ENCODE measurements around the gene LTB4R2. TPM values are rescaled to one million over a fixed set of nuclear protein-coding genes. Genes with fewer than 3 reads are reported as not detected.

The LTB4R2 gene
- total RNA-seq, 1 experiment from 2014 or later, result 15.0 TPM

DNA sequence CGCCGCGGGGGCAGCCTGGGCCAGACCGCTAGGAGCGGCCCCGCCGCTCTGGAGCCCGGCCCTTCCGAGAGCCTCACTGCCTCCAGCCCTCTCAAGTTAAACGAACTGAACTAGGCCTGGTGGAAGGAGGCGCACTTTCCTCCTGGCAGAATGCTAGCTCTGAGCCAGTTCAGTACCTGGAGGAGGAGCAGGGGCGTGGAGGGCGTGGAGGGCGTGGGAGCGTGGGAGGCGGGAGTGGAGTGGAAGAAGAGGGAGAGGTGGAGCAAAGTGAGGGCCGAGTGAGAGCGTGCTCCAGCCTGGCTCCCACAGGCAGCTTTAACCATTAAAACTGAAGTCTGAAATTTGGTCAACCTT, 6.6 kb downstream of the LTB4R2 start:
- TF ChIP-seq EZH2 (IDR thresholded peaks at IDR 0.05; ENCODE audit: low read depth), result no peak
- TF ChIP-seq, protein P1, sequence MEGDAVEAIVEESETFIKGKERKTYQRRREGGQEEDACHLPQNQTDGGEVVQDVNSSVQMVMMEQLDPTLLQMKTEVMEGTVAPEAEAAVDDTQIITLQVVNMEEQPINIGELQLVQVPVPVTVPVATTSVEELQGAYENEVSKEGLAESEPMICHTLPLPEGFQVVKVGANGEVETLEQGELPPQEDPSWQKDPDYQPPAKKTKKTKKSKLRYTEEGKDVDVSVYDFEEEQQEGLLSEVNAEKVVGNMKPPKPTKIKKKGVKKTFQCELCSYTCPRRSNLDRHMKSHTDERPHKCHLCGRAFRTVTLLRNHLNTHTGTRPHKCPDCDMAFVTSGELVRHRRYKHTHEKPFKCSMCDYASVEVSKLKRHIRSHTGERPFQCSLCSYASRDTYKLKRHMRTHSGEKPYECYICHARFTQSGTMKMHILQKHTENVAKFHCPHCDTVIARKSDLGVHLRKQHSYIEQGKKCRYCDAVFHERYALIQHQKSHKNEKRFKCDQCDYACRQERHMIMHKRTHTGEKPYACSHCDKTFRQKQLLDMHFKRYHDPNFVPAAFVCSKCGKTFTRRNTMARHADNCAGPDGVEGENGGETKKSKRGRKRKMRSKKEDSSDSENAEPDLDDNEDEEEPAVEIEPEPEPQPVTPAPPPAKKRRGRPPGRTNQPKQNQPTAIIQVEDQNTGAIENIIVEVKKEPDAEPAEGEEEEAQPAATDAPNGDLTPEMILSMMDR (conservative IDR thresholded peaks at IDR 0.05), result no peak
- BruUV-seq (replicated peaks), result no TSS peak

DNA sequence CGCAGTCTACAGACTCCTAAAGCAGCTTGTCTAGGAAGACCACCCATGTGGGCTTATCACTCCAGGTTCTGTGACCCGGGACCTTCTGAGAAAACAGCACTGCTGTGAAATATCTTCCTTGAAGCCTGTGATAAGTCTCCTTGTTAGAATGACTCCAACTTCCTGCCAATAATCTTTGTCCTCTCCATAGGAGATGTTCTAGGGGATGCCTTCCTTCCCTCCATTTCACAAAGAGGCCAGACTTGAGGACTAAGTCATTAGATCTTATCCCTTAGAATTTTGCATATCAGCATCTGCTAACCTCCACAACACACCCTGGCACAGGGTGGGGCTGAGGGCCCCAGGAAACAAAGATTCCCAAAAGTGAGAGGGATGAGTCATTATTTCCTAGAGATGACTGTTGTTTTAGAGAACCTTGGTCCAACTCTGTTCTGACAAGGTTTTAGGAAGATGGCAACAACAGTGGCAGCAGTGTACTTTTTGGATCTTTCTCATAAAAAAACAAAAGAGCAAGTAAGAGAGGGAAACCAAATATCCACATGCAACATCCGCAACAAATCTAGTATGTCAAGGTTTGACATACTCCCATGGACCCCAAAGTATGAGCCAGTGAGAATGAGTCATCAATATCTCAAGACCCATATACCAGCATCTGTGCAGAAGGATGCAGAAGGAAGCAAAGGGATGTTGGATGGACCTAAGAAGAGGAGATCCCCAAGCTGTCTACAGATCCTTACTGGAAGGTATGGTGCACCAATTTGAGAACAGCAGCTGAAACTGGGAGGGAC, 7.4 kb downstream of the LTB4R2 start:
- Histone ChIP-seq H3K79me2 (ENCODE audit: low read depth) (no peaks in the 10 kb centered on the region), H3K4me3 (no peak overlapping the region), H3K4me1 (replicated peaks; ENCODE audit: insufficient read depth) (no peaks in the 10 kb centered on the region), H2AFZ (no peak overlapping the region), H4K20me1 (ENCODE audit: insufficient read depth) (no peaks in the 10 kb centered on the region), H3K27ac (no peak overlapping the region), H3K36me3 (ENCODE audit: low read depth) (no peaks in the 10 kb centered on the region), H3K4me2 (no peak overlapping the region), H3F3A (ENCODE audit: insufficient read depth, low read depth) (no peaks in the 10 kb centered on the region; the same call in 1 of the 2 replicates), H3K9me2 (ENCODE audit: insufficient read depth) (no peaks in the 10 kb centered on the region), H3K27me3 (ENCODE audit: insufficient read depth, low read depth) (no peaks in the 10 kb centered on the region), H3K9me3 (ENCODE audit: insufficient read depth, low read depth) (no peaks in the 10 kb centered on the region)
- no TSS peak for BruUV-seq (replicated peaks)
- TF ChIP-seq, protein P1 (conservative IDR thresholded peaks at IDR 0.05), result no peak
- no peak for TF ChIP-seq EZH2 (IDR thresholded peaks at IDR 0.05; ENCODE audit: low read depth)
- ChIA-PET POLR2A (ENCODE audit: unreplicated experiment) (no interaction called here), CTCF (no interaction called here)
- no peak for DNase-seq
- intact Hi-C loops (cut with micrococcal nuclease; ENCODE audit: unreplicated experiment), result no loop called here

More for the DNA sequence above, 6.6 kb downstream of the LTB4R2 start:
- DNase-seq, result no peak
- H3K27ac ChIP-seq, result no peak overlapping the region
- H3K9me3 ChIP-seq (ENCODE audit: insufficient read depth, low read depth), result no peaks in the 10 kb centered on the region
- H3K4me2 ChIP-seq, result no peak overlapping the region
- no peaks in the 10 kb centered on the region for H3K27me3 ChIP-seq (ENCODE audit: insufficient read depth, low read depth)
- ChIA-PET POLR2A (ENCODE audit: unreplicated experiment) (no interaction called here), CTCF (no interaction called here)
- intact Hi-C loops (cut with micrococcal nuclease; ENCODE audit: unreplicated experiment), result no loop called here
- H3K4me1 ChIP-seq (replicated peaks; ENCODE audit: insufficient read depth), result no peaks in the 10 kb centered on the region
- no peaks in the 10 kb centered on the region; the same call in 1 of the 2 replicates for H3F3A ChIP-seq (ENCODE audit: insufficient read depth, low read depth)
- no peak overlapping the region for H2AFZ ChIP-seq
- H4K20me1 ChIP-seq (ENCODE audit: insufficient read depth), result no peaks in the 10 kb centered on the region
- H3K36me3 ChIP-seq (ENCODE audit: low read depth), result no peaks in the 10 kb centered on the region
- no peaks in the 10 kb centered on the region for H3K9me2 ChIP-seq (ENCODE audit: insufficient read depth)
- no peak overlapping the region for H3K4me3 ChIP-seq
- no peaks in the 10 kb centered on the region for H3K79me2 ChIP-seq (ENCODE audit: low read depth)

DNA sequence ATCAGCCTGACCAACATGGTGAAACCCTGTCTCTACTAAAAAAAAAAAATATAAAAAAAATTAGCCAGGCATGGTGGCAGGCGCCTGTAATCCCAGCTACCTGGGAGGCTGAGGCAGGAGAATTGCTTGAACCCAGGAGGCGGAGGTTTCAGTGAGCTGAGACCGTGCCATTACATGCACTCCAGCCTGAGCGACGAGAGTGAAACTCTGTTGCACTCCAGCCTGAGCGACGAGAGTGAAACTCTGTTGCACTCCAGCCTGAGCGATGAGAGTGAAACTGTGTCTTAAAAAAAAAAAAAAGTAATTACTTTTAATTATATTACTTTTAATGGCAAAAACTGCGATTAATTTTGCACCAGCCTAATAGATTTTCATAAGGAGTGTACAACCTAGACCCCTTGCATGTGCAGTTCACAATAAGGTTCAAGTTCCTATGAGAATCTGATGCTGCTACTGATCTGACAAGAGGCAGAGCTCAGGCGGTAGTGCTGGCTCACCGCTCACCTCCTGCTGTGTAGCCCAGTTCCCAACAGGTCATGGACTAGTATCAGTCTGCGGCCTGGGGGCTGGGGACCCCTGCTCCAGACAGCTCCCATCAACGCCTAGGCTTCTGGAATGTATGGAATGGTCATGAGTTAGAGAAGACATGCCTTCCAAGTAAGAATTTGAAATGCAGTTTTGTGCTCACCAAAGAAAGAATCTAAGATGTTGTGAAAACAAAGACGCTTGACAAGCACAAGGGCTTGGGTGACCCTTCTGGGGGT, 11.5 kb downstream of the LTB4R2 start:
- intact Hi-C loops (cut with micrococcal nuclease; ENCODE audit: unreplicated experiment), result no loop called here
- no peaks in the 10 kb centered on the region; the same call in 1 of the 2 replicates for H3F3A ChIP-seq (ENCODE audit: insufficient read depth, low read depth)
- no peak for TF ChIP-seq EZH2 (IDR thresholded peaks at IDR 0.05; ENCODE audit: low read depth)
- TF ChIP-seq, protein P1 (conservative IDR thresholded peaks at IDR 0.05), result no peak
- no peak overlapping the region for H2AFZ ChIP-seq
- H3K79me2 ChIP-seq (ENCODE audit: low read depth), result no peaks in the 10 kb centered on the region
- H3K9me2 ChIP-seq (ENCODE audit: insufficient read depth), result no peaks in the 10 kb centered on the region
- H3K4me3 ChIP-seq, result no peak overlapping the region
- CTCF ChIA-PET, result no interaction called here
- no peaks in the 10 kb centered on the region for H3K4me1 ChIP-seq (replicated peaks; ENCODE audit: insufficient read depth)
- no peak overlapping the region for H3K4me2 ChIP-seq
- H3K27me3 ChIP-seq (ENCODE audit: insufficient read depth, low read depth), result no peaks in the 10 kb centered on the region
- H3K9me3 ChIP-seq (ENCODE audit: insufficient read depth, low read depth), result no peaks in the 10 kb centered on the region
- POLR2A ChIA-PET (ENCODE audit: unreplicated experiment), result no interaction called here
- H3K27ac ChIP-seq, result no peak overlapping the region
- no peaks in the 10 kb centered on the region for H3K36me3 ChIP-seq (ENCODE audit: low read depth)
- BruUV-seq (replicated peaks), result no TSS peak
- no peaks in the 10 kb centered on the region for H4K20me1 ChIP-seq (ENCODE audit: insufficient read depth)
- no peak for DNase-seq

Measured in PC-9 (cell line).